Cerebellar nuclear complex (tissue), 1 donor: ENCODE results near the gene SRMS.

Source experiments
- DNase-seq, 2 experiments: peaks; one replicate each; lab custom pipeline; 2025; lab: John Stamatoyannopoulos, UW

The SRMS gene

DNA sequence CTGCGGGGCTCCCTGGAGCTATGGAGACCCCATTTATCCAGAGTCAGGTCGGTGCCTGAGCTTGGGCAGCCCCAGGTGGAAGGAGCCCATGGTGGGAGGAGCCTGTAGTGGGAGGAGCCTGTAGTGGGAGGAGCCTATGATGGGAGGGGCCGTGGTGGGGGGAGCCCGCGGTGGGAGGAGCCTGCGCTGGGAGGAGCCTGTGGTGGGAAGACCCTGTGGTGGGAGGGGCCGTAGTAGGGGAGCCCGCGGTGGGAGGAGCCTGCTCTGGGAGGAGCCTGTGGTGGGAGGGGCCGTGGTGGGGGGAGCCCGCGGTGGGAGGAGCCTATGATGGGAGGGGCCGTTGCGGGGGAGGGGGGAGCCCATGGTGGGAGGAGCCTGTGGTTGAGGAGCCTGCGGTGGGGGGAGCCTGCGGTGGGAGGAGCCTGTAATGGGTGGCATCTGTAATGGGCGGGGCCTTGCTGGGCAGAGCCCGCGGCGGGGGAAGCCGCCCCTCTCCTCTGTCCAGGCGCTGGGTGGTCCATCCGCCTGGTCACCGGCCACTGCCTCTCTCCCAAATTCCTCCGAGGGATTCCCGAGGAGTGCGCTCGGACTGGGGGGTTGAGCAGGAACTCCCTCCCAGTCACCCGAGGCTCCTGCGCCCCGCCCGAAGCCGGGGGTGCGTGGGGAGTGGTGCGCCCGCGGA is 5.8 kb upstream of the SRMS start:
- no peak for DNase-seq

DNA sequence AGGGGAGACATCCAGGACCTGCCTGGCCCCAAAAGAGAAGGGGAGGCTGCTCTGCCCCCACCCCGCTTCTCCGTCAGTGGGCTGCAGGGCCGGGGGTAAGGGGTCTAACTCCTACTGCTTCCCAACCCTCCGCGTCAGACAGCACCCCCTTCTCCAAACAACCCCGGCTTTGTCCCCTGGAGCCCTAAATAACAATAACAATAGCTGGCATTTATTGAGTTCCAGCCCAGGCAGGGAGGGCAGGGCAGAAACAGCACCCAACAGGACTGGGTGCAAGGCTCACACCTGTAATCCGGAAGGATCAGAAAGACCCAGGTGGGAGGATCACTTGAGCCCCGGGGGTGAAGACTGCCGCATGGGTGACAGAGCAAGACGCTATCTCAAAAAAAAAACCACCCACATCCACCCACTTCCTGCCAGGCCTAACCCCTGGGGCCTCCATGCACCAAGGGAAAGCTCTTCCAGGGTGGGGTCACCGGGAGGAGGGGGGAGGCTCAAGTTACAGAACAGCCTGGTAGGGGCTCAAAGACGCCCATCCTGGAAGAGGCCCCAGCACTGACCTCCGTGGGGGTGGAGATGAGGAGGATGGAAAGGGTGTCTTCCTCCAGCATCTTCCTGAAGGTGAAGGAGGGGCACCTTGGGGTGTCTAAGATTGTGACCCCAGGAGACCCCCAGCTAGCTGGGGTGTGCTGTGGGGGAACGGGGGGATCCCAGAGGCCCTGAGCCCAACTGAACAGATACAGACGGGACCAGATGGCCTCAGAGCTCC is 5.1 kb upstream of the SRMS start:
- DNase-seq: no peak

DNA sequence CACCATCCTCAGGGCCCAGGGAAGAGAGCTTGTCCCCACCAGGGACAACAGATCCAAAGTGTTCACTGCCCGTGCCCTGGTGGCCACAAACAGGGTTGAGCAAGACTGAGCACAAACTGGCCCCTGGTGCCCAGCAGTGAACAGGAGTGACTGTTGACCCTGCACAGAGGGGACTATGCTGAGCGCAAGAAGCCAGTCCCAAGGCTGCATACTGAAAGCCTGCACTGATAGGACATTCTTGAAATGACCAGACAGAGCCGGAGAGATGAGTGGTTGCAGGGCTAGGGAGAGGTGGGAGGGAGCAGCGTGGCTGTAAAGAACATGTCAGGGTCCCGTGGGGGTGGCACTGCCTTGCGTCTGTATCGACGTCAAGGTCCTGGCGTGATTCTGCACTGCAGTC is 3.5 kb upstream of the SRMS start:
- no peak for DNase-seq

DNA sequence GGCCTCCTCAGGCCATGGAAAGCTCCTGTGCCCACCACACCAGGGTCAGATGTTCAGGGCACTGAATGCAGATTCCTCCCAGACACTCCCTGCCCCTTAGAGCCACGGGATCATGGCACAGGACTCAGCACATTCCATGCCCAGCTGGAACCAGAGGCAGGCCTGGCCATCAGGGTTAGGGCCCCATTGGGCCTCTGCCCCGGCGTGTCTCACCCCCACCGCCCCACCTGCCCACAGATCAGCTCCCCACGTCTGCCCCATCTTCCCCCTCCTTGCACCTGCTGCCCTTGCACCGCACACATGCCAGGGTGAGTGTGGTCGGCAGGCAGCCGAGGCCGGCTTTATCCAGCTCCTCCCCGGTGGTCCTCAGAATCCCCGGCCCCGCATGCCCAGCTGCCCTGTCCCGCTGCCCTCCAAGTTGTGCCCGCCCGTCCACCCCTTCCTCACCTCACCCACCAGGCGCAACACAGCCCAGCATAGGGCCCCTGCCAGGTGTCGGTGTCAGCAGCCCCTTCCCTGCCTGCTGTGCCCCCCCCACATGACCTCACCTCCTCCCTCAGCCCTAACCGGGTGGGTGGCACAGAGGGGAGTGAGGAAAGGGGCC is 2.2 kb upstream of the SRMS start:
- no peak for DNase-seq

DNA sequence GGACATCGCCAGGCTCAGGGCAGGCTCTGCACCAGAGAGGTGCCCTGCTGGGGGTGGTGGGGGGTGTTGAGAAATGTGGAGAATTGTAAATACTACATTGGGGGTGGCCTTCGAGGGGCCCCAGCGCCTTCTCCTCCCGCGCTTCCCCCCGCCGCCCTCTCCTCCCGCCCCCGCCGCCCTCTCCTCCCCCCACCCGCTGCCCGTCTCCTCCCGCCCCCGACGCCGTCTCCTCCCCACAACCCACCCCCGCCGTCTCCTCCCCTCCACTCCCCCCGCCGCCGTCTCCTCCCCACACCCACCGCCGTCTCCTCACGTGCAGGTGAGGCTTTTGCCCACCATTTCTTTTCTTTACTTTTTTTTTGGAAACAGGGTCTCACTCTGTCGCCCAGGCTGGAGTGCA is 1.5 kb upstream of the SRMS start:
- no peak for DNase-seq

DNA sequence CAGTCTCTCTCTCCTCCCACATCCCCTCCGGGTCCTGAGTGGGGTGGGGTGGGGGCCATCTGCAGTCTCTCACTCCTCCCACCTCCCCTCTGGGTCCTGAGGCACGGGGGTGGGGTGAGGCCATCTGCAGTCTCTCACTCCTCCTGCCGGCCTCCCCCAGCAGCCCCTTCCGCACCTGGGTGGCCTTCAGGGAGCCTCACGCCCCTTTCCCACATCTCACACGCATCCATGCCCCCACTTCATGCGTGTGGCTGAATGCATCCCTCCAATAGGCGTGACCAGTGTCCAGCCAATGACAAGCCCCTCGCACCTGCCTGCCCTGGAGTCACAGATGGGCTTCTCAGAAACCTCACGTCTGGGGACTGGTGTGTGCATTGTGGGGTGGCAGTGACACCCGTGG is 993 bp upstream of the SRMS start:
- DNase-seq: no peak

DNA sequence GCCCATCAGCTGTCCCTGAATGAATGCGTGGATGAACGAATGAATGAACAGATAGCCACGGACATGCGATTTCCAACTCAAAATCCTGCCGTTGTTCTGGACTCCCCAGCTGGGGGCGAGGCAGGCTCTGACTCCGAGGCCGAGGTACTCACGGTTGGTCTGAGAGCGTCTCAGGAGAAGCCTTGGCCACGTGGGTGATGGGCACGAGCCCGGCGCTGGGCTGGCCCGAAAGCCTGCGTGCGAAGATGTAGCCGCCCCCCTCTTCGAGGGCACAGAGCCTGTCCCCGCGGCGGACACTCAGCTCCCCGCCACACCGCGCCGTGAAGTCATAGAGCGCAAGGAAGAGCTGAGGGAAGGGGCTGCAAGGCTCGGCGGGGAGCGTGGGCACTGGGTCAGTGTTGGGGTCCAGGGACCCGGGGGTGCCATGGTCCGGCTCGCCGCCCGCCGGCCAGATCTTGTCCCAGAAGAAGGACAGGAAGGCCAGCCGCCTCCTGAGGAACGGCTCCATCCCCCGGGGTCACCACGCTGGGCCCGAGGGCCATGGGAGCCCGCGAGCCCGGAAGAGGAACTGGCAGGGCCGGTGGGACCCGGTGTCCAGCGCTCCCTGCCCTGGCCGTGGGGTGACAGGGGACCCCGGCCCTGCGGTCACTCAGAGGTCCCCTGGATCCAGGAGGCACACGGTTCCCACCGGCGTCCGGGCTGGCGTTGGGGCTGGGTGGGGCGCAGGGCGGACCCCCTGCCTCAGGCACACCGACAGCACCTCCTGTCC is 409 bp downstream of the SRMS start:
- DNase-seq: no peak

DNA sequence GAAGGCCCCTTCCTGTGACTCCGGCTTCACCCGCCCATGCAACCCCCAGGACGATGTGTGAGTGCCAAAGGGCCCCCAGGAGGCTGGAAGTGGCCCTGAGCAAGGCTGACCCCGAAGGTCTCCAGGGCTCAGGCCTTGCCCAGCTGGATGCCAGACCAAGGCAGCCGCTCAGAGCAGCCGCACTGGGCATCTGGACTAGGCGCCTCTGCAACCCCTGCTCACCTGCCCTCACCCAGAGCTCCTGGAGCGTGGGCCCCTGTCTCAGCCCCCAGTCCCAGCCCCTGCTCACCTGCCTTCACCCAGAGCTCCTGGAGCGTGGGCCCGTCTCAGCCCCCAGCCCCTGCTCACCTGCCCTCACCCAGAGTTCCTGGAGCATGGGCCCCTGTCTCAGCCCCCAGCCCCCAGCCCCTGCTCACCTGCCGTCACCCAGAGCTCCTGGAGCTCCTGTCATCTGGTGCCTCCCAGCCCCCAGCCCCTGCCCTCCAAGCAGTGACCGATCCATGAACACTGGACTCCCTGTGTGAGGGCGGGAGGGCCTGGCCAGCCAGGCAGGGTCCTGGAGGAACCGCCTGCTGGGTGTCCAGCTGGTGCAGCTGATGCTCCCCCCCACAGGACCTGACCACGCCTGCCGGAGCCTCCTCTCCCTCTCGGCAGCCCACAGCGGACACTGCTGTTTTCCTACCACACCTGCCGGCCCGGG is 1.1 kb downstream of the SRMS start:
- no peak for DNase-seq

DNA sequence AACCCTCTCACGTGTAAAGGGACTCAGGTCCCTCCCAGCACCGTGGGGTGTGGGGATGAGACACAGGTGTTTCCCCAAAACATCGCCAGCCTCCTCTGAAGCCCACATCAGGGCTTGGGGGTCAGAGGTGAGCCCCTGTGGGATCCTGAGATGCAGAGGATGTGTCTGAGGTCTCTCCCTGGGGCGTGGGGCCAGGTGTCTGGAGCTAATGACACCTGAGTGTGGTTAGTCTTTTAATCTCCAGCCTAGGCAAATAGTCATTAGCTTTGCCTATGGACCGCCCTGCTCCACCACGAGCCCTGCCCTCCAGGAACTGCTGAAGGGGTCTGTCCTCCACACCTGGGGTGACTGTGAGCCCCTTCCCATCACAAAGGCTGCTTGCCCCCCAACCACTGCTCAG is 1.7 kb downstream of the SRMS start:
- no peak for DNase-seq

DNA sequence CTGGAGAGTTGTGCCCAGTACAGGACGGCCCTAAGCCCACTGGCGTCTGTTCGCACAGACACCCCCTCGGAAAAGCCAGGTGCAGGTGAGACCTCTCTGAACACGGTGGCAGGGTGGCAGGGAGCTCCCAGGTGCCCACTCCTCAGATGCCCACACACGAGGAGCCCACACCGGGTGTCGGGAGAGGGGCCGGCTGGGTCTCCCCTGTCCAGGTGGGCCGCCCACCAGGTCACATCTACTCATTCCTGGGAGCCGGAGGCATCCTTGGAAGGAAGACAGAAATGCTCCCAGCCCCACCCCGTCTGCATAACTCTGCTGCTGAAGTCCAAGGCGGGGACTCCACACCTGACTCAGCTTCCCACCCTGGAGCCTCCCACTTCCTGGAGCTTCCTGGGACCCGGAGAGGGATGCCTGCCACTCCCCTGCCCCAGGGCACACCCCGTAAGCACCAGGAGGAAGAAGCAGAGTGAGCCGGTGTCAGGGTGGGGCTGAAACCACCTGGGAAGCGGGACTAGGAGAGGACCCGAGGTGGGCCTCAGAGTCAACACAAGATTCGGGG is 2.5 kb downstream of the SRMS start:
- no peak for DNase-seq

DNA sequence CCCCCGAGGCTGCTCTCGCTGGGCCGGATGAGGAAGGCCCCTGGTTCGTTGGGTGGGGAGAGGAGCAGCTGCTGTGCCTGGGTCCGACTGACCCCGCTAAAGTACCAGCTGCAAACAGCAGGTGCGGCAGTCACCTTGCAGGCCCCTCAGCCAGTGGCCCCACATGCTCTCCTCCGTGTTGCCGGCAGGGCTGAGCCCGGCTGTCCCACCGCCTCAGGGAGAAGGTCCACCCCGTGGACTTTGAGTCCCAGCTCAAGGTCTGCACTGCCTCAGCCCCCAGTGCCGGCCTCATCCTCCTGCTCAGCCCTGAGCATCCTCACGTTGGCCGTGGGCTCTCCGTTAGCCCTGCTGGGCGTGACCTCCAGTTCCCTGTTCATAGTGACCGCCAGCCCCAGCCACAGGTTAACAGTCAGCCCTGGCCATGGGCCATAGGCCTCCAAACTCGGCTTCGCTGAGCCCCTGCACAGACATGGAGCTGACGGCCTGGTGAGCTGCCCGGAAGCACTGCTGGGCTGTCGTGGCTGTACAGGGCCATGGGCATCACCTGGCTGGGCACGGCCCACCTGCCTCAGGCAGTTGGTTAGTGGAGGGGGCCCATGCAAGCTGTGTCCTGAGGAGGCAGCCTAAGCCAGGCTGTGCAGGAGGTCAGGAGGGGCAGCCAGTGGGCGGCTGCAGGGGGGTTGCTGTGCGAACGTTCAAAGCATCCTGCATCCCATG is 3.1 kb downstream of the SRMS start:
- no peak for DNase-seq

DNA sequence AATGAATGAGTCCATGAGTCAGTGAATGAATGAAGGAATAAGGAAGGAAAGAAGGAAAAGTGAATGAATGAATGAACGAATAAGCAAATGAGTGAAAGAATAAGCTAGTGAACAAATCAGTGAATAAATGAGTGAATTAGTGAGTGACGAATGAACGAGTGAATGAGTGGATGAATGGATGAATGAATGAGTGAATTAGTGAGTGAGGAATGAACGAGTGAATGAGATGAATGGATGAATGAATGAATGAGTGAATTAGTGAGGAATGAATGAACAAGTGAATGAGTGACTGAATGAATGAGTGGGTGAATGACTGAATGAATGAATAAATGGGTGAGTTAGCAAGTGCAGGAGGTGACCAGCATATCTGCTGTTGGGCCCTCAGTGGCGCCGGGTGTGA is 3.8 kb downstream of the SRMS start:
- no peak for DNase-seq

DNA sequence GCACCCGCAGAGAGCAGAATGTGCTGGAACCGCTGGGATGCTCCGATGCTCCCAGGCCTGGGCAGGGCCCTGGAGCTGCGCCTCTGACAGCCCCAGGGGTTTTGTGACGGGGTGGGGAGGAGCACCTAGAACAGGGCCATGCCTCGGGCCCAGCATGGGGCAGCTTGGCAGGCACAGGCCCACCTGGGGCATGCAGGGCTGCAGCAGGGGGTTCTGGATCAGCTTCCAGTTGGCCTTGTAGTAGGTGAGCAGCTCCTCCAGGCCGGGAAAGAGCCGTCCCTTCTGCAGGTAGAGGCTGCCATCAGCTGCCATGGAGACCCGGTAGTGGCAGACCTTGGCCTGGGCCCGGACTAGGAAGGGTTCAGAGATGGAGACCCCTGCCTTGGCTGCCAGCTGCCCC is 4.4 kb downstream of the SRMS start:
- no peak for DNase-seq

DNA sequence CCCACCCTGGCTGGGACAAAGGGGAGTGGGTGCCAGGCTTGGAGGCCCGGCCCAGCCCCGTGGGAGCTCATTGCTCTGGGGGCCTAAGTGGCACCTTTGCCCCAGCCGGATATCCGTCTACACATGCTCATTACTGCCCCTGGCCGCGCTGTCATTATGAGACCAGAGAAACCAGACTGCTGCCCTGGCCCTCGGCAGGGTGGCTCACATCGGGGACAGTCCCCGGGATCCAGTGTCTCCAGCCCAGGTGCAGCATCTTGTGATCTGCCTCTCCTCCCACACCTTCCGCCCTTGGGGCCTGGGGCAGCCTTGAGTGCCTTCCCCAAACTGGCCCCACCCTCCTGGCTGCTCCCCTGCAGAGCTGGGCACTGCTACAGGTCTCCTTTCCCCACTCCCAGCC is 4.9 kb downstream of the SRMS start:
- DNase-seq: no peak

DNA sequence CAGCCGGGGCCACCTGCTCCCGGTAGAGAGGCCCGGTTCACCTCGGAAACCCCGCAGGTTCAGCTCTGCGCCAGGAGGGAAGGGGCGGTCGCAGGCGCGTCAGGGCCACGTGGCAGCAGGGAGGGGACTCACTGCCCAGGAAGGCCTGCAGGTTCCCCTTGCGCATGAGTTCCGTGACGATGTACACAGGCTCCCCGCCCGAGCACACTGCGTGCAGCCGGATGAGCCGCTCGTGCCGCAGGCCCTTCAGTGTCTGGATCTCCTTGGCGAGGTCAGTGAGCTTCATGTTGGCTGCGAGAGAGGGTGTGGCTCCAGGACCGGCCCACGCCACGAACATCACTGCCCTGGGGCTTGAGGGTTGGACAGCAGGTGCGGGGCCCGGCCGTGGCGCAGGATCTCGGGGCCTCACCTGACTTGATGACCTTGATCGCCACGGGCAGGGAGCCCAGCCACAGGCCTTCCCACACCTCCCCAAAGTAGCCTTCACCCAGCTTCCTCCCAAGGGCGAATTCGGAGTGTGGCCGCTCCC is 5.5 kb downstream of the SRMS start:
- no peak for DNase-seq

DNA sequence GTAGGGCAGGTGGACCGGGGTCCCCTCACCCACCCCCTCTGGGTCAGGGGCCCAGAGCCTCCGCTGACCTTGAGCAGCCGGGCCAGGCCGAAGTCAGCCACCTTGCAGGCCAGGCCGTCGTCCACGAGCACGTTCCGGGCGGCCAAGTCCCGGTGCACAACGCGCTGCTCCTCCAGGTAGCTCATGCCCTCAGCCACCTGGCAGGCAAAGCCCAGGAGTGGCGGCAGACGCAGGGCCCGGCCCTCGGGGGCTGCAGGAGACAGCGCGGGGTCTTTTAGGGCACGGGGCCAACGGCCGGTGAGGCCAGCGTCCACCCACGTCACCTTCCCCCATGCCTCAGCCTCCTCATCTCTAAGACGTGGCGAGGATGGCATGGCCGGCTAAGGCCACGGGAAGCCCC is 6.2 kb downstream of the SRMS start:
- no peak for DNase-seq

DNA sequence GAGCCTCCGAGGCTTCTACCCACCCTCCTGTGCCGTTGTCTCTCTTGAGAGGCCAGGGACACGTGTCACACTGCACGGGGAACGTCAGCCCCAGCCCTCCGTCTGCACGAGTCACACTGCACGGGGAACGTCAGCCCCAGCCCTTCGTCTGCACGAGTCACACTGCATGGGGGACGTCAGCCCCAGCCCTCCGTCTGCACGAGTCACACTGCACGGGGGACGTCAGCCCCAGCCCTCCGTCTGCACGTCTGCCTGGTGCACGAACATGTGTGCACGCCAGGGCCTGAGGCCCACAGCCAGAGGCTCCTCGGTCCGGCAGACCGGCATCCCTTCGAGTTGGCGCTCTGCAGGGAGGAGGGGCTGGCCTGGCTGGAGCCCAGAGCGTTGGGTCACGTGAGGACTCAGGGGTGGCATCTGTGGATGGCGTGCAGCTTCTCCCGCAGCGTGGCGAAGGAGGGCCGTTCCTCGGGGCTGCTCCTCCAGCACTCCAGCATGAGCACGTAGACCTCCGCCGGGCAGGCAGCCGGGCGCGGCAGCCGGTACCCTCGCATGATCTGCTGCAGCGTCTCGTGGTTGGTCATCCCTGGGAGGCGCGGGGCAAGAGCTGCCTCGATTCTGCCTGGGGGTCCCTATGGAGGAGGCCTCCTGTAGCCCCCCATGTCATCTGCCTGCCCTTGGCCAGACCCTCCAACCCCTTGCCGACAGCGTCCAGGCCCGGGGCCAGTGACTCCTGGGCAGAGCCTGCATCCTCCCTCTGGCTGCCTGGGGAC is 6.9 kb downstream of the SRMS start:
- no peak for DNase-seq

DNA sequence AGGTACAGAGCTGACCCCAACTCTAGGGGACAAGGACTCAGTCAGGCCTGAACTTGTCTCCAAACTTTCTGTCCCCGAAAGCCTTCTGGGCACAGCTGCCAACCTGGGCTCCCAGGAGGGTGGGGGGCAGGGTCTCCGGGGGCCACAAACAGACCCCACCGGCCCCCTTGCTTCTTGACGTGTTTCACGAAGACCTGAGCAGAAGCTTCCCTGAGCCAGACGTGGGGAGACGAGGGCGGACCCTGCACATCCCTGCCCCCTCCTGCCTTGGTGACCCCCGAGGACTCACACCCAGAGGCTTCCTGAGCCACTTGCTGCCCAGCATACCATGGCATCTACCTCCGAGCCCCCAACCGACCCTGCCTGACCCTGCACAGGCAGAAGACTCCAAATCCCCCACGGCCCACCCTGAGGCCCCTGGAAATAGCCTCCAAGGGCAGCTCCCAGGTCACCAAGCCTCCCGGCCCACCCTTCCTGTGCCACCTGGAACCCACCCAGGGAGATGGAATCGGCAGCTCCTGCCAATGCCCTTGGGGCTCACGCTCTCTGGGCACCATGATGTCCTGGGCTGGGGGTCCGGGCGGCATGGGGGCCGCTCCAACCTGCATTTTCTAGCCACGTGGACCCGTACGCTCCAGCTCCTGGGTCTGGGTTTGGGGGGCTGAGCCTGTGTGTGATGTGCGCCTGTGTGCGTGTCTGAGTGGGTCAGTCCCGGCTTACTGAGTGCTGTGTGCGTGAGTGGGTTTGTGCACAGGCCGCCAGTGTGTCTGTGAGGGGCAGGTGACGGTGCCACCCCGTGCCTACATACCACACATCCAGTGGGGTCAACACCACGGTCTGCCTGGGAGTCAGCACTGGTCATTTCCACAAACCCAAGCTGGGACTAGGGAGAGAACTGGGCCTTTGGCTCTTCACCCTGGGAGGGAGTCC is 7.8 kb downstream of the SRMS start:
- no peak for DNase-seq

DNA sequence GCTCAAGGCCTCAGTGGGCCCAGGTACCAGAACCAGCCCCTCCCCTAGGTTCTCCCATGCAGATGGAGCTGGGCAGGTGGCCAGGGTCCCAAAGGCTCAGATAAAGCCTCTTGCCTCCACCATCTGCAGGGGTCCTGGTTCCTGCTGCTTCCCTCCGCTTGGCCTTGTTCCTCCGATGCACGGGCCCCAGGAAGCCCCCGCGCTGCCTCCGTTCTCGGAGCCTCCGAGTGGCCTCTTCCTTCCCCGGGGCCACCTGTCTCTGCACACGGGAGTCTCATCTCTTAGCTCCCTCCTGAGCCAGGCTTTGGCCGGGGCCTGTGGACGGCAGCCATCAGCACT is 8.5 kb downstream of the SRMS start:
- DNase-seq: no peak
